Measurements from ENCODE around the gene PRKG1.
"Not testable (repeated sequence)": the region's sequence is repeated elsewhere in the genome, so short reads cannot be mapped to it uniquely, and the experiment has no call there.

The PRKG1 gene

DNA sequence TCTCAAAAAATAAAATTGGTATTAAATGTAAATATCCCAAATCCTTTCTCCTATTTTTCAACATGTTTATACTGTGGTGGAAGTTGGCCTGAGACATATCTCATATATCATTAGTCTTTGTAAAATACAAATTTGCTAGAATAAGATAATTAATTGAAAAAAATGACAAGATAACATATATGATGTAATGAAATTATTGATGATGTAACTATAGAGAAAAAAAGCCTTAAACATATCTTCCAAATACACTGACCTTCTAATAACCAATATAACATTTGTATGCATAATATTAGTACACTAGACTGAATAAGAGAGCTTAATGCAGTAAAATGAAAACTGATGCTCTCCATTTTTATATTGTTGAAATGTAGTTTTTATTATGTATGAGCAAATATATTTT is 104.3 kb downstream of the PRKG1 start:
- no peak for DNase-seq

GRCh38 chr10:51180141-51180540 is 105.9 kb downstream of the PRKG1 start:
- DNase-seq = no peak

DNA sequence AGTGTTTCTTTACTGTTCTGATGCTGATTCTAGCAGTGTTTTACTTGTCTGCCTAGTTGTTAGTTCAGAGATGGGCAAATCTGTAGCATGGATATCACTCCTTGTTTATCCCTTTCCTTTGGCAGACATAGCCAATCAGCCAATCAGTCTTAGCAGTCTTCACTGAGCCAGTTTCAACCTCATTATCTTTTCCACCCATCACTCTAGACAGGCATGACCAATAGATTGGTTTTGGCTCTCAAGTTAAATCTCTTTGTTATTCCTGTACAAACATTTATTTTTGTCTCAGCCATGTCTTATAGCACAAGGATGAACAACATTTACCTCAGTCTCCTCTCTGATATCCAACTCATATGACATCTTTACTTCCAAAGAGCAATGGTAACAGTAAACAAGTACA is 109.5 kb downstream of the PRKG1 start:
- DNase-seq = no peak

DNA sequence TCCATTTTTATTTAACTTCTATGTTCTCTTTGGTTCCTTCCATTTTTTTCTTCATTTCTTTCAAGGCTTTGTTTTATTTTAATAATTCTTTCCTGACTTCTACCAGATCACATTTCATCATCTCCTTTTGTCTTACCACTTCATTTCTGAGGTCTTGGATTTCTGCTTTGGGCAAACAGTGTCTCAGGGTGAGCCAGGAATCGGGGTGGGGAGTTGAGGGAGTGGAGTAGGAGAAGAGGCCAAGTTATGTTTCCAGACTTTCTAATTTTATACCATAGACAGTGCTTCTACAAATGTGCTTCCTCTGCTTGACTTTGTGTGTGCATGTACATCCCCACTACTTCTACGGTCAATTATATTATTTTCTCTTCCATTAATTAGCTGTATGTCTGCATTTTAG is 112.1 kb downstream of the PRKG1 start:
- no peak for DNase-seq

DNA sequence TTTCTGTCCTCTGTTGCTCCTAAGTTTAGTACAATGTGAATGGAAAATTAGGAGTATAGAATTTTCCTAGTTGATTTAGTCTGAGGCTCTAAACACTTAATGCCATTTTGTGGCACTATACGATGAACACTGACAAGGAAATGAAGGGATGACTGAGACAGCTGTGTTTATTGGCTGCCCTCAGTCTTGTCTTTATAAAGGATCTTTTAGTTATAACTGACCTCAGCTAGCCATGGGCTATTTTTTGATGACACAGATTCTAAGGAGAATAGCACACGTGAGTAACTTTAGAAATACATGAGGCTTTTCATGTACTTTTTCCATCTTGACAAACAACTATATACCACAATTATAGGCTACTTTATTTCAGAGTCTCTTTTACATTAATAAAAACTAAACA is 113.7 kb downstream of the PRKG1 start:
- no peak for DNase-seq

DNA sequence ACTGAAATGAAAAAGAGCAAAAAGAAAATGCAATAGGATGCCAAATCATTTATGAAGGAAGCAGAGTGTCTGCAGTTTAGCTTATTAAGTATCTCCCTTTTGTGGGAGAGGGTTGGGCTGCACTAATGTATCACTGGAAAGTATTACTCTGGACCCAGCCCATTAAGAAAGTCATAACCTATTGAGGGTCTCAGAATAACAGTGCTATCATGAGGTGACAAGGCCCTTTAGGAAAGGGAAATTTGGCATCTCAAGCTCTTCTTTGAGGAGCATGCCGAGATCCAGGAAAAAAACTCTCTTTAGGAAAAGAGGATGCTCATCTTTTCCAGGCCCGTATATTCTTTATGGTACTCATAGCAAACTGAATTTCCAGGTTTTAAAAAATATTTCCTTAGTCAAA is 114.6 kb downstream of the PRKG1 start:
- DNase-seq = no peak

GRCh38 chr10:51196508-51197175 is 122.4 kb downstream of the PRKG1 start:
- no peak for DNase-seq

GRCh38 chr10:51198170-51198569 is 123.9 kb downstream of the PRKG1 start:
- DNase-seq = no peak

GRCh38 chr10:51201947-51202346 is 127.7 kb downstream of the PRKG1 start:
- DNase-seq = no peak

GRCh38 chr10:51203359-51203758 is 129.1 kb downstream of the PRKG1 start:
- no peak for DNase-seq

DNA sequence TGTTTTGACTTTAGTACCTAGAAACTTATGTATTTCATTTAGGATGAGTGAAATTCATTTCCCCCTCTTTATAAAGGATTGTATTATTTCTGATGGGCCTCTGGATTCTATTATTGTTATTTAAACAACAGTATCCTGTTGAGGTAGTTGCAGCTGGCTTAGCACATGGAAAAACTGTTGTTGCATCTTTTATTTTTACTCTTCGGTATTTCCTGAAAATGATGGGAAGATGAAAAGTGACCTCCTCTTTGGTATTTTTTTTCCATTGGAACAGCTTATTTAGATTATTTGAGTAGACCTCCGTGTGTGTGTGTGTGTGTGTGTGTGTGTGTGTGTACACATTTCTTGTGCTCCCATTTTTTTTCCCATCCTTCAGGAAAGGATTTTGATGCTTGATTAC is 129.8 kb downstream of the PRKG1 start:
- no peak for DNase-seq

DNA sequence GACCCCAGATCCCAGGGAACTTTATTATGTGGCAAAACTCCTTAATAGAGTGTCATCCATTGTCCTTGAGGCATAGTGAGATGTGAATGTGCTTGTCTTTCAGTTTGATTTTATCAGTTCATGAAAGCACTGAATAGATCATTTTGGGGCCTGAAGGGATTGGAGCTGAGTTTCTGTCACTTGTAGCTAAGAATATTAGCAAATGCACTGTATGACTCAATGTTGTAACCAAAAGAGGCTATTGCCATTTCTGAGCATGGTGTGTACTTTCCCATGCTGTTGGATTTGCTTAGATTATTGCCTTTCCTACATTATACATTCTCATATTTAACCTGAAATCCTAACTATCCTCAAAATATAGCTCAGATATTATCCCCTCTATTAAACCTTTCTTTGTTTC is 130.4 kb downstream of the PRKG1 start:
- DNase-seq = no peak

GRCh38 chr10:51206500-51206899 is 132.2 kb downstream of the PRKG1 start:
- DNase-seq = no peak

- DNase-seq = not testable (repeated sequence)
Observed at GRCh38 chr10:51212937-51213336, 138.7 kb downstream of the PRKG1 start.

- no peak for DNase-seq
Observed at GRCh38 chr10:51214207-51215196, 140.2 kb downstream of the PRKG1 start.

DNA sequence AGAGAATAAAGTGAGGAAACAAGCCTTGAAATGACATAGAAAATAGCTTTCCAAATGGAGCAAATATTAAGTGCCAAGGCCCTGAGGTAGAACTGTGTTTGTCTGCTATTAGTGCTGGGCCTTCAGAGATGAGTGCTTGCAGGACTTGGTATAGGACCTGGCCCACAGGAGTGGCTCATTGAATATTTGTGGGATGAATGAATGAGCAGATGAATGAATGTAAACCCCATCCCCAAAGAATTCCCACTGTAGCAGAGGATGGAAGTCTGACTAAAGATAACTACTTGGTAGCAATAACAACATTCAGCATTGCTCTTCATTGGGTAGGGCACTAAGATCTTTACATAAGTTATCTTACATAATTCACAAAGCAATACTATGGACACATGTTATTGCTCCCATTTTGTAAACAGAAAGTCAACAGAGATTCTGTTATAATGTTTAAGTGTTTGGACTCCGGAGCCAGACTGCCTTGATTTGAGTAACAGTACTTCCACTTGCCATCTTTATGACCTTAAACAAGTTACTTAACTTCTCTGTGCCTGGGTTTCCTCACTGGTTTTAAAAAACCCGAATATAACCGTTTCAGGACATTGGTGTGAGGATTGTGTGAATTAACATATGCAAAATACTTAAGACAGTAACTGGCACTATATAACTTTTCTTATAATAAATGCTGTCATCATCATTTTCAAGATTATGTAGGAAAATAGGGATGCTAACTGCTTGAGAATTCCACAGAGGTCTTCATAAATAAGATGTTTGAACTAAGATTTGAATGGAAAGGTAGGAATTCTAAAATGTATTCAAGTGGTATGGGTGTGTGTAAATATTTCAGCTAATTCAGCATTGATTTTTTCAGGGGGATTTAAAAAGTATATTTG is 141.9 kb downstream of the PRKG1 start:
- DNase-seq = no peak

GRCh38 chr10:51217505-51217904 is 143.2 kb downstream of the PRKG1 start:
- DNase-seq = no peak

DNA sequence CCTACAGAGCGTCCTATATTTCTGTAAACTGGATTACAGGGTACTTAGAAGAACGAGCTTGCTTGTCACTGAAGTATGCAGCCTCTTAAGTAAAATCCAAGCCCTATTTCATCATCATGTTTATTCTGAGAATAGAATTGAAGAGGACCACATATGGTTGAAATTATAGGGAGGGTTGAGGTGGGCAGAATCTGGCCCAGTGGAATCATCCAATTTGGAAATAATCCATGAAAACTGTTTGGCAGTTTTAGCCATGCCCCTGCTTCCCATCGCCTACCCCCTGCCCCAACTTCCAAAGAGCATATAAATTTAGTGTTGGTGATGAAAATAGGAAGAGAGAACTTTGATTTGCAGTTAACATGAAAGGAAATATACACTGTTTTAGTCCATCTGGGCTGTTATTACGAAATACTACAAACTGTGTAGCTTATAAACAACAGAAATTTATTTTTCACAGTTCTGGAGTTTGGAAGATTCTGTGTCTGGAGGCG is 150.4 kb downstream of the PRKG1 start:
- DNase-seq = no peak

DNA sequence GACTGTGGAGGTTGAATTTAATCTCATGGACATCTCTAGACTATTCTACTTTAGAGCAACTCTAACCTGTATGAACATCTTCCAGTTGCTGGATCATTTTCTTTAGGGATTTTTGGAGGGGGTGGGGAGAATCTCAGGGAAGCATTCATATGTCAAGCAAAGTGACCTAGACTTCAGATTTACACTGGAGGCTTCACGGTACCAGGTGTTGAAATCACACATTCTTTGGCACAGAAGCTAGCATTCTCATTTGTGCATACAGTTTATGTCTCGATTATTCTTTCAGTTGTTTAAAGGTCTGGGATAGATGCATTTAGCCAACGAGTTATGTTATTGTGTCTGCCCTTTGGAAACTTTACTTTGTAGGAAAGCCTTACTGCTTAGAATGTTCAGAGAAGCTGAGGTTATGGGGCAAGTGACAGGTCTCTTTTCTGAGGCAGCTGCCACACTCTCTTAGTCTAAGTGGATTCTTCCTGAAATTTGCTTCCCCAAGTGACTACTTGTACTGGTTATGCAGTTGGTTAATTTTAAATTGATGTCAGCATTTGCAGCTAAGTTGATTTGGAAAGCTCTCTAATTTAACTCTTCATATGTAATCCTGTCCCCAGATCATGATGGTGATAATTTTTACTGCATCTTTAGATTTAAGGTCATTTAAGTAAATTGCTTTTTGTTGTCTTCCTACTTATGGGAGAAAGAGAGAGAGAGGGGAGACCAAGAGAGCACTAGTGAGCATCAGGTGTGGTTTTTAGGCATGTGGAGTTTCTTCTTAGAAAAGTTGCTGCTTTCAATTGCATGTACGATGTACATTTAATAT is 153.8 kb downstream of the PRKG1 start:
- no peak for DNase-seq

DNA sequence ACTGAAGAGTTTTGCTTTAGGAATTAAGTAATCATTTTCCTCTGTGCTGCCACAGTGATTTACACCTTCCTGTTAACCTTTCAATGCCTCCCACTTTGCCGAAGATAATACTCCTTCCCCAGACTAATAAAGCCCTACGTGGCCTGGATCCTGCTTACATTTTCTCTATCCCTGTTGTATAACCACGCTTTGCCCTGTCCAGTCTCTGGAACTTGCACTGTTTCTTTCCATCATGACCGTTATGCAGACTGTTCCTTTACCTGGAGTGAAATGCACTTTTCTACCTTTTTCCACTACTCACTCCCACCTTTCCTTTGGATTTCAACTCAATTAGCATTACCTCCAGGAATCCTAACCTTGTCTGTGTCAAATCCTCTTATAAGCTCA is 154.4 kb downstream of the PRKG1 start:
- DNase-seq = no peak

DNA sequence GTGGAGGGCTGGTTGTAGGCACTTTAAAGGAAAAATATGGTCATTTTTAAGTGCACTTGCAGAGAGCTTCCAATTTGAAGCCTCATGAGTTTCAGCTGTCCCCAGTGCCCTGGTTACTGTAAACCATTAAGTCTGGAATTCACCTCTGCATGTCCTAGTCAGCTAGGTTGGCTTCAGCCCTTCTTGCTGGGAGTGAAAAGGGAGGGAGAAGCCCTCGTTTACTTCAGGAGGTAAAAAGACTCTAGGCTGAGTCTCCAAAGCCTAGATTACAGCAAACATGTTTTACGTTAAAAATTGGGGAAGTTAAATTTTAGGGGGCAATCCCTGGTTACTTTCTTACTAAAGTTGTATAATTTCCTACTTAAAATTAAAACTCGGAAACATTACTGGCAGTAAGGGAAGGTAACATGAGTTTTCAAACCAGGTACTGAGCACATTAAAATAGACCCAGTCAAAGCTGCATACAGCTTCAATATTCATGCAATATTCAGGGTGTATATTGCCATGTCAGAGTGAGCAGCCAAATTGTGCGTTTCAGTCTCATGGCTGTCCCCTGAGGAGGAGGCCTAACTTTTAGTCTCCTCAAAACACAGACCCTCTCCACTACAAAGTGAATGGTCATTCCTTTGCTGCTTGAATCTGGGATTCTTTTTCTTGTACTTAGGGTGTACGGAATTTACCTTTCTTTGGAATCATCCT is 156.7 kb downstream of the PRKG1 start:
- no peak for DNase-seq

DNA sequence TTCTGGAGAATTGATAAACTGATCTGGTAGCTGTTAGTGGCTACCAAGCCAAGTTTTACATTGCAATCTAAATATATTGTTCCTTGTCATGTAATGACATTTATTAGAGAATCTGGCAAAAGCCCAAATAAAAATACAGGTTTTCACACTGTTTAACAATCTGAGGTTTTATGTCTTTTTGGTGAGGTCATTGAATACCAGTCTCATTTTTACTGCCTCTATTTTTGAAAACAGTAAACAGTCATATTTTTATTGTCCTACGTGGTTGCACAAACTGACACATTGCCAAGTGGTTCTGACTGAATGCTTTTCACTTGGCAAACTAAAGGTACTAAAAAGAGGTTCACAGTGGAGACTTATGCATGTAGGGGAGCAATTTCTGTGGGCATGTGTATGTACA is 157.5 kb downstream of the PRKG1 start:
- no peak for DNase-seq

Data from activated naive CD4-positive, alpha-beta T cell (primary cell).